Measurements from ENCODE around the gene LRRC26. TPM values are rescaled to one million over a fixed set of nuclear protein-coding genes. Genes with fewer than 3 reads are reported as not detected.
A peak's percentile ranks its signal among the peaks of the same experiment; 100 is the strongest.

LRRC26 gene
- total and polyA plus RNA-seq, 2 of the 13 experiments (the other 11 are each of a cell fraction or from before 2014, with no cell fraction given): not detected

GRCh38 chr9:137138722-137139467 lies 31.0 kb downstream of the LRRC26 start, which contains the start of gene GRIN1 (continued):
- TF ChIP-seq, protein P1, sequence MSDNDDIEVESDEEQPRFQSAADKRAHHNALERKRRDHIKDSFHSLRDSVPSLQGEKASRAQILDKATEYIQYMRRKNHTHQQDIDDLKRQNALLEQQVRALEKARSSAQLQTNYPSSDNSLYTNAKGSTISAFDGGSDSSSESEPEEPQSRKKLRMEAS (IDR thresholded peaks at IDR 0.05): peak; percentile 62
- TF ChIP-seq ZNF329 (CRISPR knock-in tag; IDR thresholded peaks at IDR 0.05; ENCODE audit: low read depth) (peak; percentile 53; the same call in 1 of the 2 replicates), ATF7-NPFF (CRISPR knock-in tag; IDR thresholded peaks at IDR 0.05; ENCODE audit: low read depth) (peak; percentile 59; the same call in 1 of the 2 replicates), IRF2 (CRISPR knock-in tag; IDR thresholded peaks at IDR 0.05) (no peak), HNRNPLL (IDR thresholded peaks at IDR 0.05; ENCODE audit: low read depth, low read length, poor library complexity, severe bottlenecking) (peak; percentile 61), ZNF777 (CRISPR knock-in tag; IDR thresholded peaks at IDR 0.05) (0 out of 2 replicates have a peak, but pooled peaks have one; percentile 38), SRY (CRISPR knock-in tag; IDR thresholded peaks at IDR 0.05) (peak; percentile 74; the same call in 1 of the 2 replicates), CREB3 (CRISPR knock-in tag; IDR thresholded peaks at IDR 0.05) (peak; percentile 66; the same call in 1 of the 2 replicates), ZSCAN12 (CRISPR knock-in tag; IDR thresholded peaks at IDR 0.05) (peak; percentile 74; the same call in 1 of the 2 replicates), ZNF850 (CRISPR knock-in tag; conservative IDR thresholded peaks at IDR 0.05) (no peak), ZNF563 (CRISPR knock-in tag; IDR thresholded peaks at IDR 0.05) (peak; percentile 91), ELF3 (CRISPR knock-in tag; IDR thresholded peaks at IDR 0.05) (no peak), MEF2D (CRISPR knock-in tag; IDR thresholded peaks at IDR 0.05) (no peak), TGIF2 (CRISPR knock-in tag; IDR thresholded peaks at IDR 0.05) (peak; percentile 66; the same call in 1 of the 2 replicates), ZNF432 (CRISPR knock-in tag; IDR thresholded peaks at IDR 0.05; ENCODE audit: borderline replicate concordance) (no peak), ZFP91 (CRISPR knock-in tag; IDR thresholded peaks at IDR 0.05; ENCODE audit: borderline replicate concordance) (no peak), MIER2 (CRISPR knock-in tag; IDR thresholded peaks at IDR 0.05) (peak; percentile 87), ZNF704 (CRISPR knock-in tag; IDR thresholded peaks at IDR 0.05; ENCODE audit: borderline replicate concordance) (no peak), ZNF687 (CRISPR knock-in tag; IDR thresholded peaks at IDR 0.05) (0 out of 2 replicates have a peak, but pooled peaks have one; percentile 20)
- TF ChIP-seq, protein P2, sequence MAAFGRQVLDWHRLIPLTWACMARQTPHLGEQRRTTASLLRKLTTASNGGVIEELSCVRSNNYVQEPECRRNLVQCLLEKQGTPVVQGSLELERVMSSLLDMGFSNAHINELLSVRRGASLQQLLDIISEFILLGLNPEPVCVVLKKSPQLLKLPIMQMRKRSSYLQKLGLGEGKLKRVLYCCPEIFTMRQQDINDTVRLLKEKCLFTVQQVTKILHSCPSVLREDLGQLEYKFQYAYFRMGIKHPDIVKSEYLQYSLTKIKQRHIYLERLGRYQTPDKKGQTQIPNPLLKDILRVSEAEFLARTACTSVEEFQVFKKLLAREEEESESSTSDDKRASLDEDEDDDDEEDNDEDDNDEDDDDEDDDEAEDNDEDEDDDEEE (CRISPR knock-in tag; IDR thresholded peaks at IDR 0.05): 0 out of 2 replicates have a peak, but pooled peaks have one; percentile 66

All from HepG2 (cell line).